NCI-H510A treated with DMSO at 0.1 percent for 48 hours (cell line): ENCODE measurements around the gene IGSF3.
"Not testable (repeated sequence)": the region's sequence is repeated elsewhere in the genome, so short reads cannot be mapped to it uniquely, and the experiment has no call there.

Experiments
- DNase-seq: peaks from one replicate; lab custom pipeline; 2025; lab: John Stamatoyannopoulos, UW

The IGSF3 gene

DNA sequence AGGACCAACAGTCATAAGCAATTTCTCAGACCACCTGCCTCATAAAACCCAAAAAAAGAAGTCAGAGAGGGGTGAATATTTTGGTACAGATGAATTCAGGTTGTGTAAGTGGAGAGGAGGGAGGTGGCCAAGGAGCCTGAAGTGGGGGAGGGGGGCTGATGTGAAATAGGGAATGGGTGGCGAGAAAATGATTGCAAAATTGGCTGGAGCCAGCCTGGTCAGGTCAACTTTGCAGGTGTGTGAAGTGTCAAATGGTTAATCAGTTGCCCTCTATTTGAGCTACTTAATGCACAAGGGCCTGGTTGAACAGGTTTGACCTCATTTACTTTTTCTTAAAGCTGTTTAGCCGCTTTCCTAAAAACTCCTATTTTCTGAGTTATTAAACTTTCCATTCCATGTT, 38.1 kb downstream of the IGSF3 start:
- DNase-seq, result not testable (repeated sequence)

DNA sequence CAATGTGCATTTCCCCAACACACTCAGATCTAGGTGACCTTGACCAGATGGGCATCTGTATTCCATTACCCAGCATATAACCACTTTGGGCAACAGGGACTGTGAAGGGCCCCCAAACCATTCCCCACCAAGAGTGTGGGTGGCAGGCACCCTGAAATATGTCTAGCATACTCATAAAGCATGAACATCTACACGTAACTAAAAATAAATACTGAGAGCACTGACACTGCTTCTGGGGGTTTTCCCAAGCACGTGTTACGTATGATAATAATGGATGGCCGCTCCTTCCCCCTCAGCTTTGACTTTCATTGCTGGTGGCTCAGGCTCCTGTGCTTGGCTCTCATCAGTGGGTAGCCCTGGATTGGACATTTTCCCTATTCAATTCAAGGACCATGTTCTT, 39.1 kb downstream of the IGSF3 start:
- no peak for DNase-seq

DNA sequence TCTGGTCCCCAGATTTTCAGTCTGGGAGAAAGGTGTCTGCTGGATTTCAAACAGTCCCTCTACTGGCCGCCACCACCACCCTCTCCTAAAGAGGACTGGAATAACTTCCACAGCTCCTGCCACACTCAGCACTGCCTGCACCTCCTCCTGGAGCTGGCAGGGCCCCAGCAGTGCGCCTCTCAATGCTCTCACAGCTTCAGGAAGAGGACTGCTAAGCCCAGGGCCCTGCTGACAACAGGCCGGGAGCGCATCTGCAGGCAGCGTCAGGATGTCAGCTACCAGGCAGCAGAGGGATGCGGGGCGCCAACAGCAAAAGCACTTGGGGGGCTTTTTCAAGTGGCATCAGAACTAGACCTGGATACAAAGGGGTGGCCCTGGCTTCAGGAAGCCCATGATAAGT, 40.2 kb downstream of the IGSF3 start:
- DNase-seq, result peak; percentile 34

DNA sequence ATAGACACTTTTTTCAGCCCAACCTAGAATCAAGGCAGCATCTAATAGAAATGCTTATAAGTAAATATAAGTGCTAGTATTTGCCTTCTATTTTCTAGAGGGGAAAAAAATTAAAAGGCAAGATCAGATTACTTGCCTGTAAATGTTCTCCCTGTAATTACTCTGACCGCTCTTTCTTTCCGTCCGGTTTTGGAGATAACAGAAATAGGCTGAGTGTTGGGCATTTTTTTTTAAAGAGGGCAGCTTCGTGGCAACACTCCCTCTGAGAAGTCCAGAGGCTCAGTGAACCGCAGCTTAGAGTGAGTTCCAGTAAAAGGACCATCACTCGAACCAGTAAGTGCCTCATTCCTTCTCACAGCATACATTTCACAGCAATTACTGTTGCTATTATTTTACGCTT, 40.6 kb downstream of the IGSF3 start:
- not testable (repeated sequence) for DNase-seq

DNA sequence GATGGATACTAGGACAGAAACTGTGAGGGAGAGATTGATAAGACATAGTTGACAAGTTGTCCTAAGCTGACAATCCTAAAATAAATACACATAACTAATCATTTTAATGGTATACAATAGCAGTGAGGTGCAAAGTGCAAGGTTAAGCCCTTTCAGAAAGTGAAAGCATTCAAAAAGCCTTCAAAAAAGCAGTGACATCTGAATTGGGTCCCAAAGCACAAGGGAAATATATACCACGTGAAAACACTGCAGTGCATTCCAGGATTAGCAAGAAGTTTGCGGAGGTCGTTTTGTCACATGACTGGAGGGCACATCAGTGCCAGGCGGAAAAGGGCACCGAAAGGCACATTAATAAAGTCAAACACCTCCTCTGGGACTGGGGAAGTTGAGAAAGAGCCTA, 42.4 kb downstream of the IGSF3 start:
- not testable (repeated sequence) for DNase-seq

DNA sequence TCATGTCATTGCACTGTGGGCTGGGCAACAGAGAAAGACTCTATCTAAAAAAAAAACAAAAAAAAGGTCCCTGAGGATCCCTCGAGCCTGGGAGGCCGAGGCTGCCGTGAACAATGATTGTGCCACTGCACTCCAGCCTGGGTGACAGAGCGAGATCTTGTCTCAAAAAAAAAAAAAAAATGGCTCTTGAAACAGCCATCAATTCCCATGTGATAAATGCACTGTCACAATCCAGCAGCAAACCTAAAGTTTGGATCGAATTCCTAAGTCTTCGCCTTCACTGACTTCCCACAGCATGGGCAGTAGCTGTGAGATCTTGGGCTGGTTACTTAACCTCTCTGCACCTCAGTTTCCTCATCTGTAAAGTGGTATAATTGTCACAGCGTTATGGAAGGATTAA, 43.5 kb downstream of the IGSF3 start:
- DNase-seq, result no peak

DNA sequence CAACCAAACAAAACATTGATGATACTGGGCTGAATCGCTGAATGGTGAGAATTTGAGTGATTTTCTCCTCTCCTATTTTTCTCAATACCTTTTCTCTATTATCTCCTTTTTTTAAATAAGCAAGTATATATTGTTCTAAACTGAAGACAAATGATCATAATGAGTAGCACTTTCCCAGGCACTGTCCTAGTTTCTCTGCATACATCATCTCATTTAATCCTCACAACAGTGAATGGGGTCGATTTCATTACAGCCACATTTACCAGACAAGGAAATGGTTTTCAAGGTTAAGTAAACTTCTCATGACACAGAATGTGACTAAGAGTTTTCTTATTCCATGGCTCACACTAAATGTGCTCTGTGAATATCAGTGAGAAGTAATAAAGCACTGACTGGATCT, 45.0 kb downstream of the IGSF3 start:
- DNase-seq, result not testable (repeated sequence)

DNA sequence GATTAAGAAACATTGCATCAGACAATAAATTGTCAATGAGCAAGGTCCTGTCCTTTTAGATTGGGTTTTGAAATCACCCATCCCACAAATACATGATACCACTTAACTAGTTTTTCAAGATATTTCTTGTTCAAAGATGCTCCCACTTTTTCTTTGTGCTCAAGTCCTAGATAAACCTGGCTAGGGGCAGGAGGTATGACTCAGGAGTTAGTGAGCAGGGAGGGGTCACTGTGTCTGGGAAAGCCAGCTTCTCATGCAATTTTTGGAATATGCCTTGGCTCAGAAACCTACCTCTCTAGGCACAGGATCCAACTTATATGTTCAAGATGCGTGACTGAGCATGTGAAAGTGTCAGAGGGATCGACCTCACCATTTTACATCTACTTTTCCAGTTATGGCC, 45.8 kb downstream of the IGSF3 start:
- DNase-seq, result not testable (repeated sequence)

DNA sequence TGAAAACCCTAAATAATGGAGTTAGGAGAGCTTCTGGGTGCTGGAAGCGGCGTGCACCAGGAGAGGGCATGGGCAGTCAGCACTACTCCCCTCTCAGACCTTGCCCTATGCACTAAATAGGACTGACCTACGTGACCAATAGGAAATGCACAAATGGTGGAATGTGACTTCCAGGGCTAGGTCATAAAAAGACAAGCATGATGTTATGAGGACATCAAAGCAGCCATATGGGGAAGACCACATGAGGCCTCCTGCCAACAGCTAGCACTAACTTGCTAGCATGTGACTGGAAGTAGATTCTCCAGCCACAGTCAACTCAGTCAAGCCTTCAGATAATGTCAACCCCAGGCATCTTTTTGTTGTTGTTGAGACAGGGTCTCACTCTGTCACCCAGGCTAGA, 47.1 kb downstream of the IGSF3 start:
- DNase-seq, result not testable (repeated sequence)

DNA sequence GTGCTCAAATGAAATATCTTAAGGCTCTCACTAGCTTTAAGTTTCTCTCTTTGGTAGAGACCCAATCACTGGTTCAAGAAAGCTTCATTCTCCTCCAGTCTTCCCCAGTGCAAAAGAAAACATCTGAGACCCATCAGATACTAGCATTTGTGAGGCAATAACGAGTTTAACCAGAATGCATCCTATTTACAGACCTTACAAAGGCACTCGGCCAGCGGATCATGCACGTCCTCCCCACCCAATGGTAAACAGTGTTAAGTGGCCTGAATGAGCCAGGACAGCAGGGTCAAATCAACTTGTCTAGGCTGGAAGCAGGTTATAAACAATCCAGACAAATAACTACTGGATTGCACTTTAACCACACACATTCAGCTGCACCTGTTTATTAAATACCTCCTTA, 48.4 kb downstream of the IGSF3 start:
- DNase-seq, result peak; percentile 50

DNA sequence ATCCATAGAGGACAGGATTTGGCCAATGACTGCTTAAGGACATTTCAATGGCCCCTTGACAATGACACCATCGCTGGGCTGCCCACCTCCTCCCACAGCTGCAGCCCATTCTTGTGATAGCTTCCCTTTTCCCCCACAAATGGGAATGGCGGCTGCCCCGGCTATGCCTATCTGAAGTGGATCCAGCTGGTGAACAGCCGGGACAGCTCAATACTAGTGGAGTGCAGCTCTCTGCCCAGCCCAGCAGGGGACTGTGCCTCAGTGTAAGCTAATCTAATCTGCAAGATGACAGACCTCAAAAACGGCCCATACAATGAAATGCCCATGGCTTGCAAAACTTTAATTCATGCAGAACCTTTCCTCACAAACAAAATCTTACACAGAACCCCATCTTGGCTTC, 49.7 kb downstream of the IGSF3 start:
- DNase-seq, result not testable (repeated sequence)

DNA sequence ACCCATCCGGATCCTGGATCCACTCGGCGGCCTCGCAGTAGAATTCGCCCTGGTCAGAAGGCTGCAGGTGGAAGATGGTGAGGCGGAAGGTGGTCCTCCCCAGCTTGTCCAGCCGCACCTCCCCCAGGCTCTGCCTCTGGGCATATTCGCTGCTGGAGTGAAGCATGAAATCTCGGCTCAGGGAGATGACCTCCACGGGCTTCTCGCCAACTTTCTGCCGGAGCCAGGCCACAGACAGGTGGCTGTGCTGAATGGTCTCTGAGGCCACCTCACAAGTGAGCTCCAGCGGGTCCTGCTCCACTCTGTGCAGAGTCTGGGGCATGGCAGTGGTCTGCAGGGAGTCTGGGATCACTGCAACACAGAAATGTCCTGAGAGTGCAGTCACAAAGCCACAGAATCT, 53.7 kb downstream of the IGSF3 start:
- not testable (repeated sequence) for DNase-seq

DNA sequence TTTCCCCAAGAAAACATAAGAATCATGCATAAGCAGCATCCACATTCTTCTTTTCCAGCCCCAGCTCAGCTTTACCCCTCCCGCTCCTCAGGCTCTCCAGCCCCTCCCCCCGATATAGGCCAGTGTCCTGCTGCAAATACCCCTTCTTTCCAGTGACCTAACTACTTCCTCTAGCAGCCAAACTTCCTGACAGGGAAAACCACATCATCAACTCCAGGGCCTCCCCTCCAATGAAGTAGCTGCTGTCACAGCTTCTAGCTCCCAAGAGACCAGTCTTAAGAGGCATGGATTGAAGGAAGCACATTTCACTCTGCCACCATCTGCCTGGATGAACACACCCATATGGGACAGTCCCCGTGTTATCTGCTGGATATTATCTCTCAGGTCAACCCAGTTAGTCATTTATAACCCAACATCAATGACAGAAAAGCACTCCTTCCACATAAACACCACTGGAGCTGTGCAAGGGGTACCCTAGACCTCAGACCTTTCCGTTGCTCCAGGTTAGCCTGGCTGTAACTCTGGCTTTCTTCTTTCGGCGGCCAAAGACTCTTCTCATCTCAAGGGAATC, 57.6 kb downstream of the IGSF3 start:
- DNase-seq, result not testable (repeated sequence)

DNA sequence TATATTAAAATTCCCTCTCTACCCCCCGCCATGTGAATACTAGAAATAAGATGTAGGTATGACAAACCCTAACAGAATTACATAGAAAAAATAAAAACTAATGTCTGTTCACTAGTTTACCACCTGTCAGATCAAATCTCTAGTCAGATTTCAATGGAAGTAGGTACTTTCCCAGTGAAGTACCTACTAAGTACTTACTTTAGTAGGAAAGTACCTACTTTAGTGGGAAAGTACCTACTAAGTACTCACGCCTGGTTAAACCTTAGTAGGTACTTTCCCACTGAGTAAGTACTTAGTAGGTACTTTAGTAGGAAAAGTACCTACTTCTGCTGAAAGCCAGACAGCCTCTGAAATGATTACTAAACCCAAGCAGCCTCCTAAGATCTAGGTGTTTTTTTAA, 58.7 kb downstream of the IGSF3 start:
- not testable (repeated sequence) for DNase-seq

DNA sequence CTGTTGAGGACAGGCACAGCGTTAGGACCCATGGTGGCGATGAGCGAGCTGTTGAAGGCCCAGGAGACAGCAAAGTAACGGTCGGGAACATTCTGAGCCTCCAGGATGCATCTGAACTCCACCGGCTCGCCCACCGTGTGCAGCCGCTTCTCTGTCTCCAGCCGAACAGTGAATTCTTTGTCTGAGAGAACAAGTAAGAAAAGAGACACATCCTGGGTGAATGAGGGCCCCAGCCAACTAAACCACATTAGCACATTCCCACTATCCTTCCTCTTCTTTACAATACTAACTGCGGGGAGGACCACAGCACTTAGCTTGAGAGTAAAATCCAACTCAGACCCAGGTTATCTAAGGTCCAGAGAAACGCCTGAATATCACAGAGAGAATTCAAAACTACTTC, 59.4 kb downstream of the IGSF3 start:
- not testable (repeated sequence) for DNase-seq

DNA sequence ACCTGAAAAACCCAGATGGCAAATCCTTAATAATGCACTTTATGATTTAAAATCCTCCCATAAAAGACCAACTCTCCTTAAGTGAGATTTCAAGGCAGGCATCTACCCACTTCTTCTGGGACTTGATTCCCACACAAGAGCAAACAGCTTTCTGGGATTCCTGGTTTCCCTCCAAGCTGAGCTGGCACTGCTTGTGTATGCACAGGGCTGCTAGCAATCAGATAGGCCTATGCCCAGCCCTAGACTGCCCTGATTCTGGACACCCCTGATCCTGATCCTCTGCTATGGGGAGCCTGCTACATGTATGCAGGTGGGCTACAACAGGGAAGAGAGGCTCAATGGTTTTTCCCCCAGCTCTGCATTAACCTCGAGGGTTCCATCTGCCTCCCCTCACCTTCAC, 60.1 kb downstream of the IGSF3 start:
- DNase-seq, result not testable (repeated sequence)

DNA sequence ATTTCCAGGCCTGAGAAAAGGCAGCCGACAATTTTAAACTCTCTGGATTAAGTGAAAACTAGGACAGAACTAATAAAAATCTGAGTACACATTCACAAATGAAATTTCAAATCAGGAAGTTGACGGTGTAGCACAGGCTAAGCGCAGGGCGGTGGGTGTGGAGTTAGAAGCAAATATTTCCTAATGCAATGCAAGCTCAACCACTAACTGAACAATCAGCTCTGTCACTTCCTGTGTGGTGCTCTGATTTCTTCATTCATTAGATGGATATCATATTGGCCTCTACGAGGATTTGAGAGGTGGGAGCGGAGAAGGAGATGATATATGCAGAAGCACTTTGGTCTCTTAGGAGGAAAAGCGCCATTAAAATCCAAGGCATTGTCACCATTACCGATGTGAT, 61.5 kb downstream of the IGSF3 start:
- DNase-seq, result not testable (repeated sequence)

DNA sequence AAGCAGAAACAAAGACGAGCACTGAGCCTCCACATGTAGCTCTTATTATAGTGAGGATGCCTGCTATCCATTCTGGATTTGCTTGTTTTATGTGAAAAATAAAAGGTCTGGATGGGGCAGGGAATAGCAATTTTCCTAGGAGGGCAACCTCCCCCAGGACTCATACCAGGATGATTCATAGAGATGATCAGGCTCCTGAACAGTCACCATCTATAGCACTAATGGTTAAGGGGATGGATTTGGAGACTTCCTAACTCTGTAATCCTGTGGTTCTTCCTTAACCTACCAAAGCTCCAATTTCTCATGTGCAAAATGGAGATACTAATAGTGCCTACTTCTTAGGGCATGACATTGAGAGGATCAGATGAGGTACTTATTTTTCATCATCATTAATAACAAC, 62.2 kb downstream of the IGSF3 start:
- DNase-seq, result no peak

DNA sequence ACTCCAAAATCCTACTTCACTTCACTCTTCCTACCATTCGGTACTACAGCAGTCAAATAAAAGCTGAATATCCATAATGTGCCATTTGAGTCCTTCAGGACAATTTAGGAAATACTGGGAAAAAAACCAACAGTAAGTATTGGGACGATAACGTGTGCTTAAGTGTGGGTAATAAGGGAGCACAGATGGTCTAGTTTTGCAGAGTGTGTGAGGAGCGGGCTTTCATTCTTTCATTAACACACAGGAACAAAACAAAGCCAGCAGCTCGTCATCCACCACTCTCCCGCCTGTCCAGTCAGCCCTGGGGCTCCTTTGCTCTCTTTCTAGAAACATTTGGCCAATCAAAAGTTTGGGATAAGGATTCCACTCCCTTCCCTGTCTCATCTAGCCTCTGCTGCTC, 63.1 kb downstream of the IGSF3 start:
- DNase-seq, result not testable (repeated sequence)

DNA sequence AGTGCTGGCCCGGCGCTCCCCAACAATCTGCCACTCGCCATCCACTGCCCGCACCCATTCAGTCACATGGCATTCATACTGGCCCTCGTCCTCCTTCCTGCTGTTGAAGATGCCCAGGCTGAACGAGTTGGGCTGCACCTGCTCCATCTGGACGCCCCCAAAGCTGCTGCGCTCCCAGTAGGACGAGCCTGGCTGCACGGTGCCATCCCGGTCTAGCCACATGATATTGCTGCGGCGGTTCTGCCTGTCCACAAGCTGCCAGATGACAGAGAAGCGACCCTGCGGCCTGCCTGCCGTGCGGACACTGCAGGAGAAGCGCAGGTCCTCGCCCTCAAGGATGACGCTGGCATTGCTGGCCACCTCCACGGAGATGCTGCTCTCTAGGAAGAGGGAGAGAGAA, 63.9 kb downstream of the IGSF3 start:
- not testable (repeated sequence) for DNase-seq

DNA sequence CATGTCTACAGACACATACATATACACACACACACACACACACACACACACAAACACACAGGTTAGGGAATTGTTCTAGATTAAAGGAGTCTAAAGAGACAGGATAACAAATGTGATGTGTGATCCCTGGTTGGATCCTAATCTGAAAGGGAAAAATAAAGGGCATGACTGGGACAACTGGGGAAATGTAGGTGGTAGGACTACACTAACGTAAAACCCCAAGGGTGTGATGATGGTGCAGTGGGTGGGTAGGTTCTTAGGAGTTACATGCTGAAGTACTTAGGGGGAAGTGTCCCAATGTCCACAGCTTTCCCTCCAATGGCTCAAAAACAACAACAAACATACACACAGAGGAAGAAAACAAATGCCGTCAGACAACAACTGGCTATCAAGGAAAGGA, 68.2 kb downstream of the IGSF3 start:
- DNase-seq, result not testable (repeated sequence)

DNA sequence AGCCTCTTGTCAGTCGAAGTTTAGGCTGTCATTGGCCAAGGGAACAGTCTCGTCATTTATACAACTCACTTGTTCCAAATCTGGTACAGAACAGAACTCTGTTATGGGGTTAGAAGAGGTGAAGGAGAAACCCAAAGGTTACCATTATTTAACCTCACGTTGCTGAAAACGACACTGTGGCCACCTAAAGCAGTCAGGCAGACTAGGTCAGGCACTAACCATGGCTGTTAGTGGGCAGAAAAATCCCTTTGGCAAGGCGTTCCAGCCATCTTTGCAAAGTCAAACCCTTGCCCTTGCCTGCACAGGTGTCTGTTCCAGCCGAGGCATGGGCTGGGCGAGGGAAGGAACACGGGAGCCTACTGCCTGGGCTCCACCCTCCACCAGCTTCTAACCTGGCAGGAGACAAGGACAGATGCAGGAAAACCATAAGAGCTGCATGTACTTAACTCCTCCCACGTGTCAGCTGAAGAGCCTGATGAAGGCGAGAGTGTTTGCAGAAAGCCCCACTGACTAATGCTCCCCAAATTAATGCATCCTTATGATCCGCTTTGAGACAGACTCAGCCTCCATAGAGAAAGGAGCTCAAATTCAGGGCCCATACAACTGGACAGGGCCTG, 69.0 kb downstream of the IGSF3 start:
- DNase-seq, result peak; percentile 16

DNA sequence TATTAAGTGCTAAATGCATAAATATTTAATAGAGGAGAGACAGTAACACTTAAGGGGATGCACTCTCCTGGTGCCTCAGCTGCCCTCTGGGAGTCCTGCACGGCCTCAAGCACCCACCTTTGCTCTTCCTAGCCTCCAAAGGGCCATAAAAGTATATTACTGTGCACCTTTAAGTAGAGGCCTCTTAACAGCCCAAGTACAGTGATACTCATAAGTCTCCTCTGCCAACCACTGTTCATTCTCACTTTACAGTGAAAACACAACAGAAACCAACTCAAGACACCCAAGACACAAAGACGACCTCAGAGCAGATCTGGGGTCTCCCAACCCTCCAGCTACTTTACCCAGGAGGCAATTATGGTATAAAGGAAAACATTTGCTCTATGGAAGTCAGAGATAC, 70.1 kb downstream of the IGSF3 start:
- DNase-seq, result not testable (repeated sequence)

DNA sequence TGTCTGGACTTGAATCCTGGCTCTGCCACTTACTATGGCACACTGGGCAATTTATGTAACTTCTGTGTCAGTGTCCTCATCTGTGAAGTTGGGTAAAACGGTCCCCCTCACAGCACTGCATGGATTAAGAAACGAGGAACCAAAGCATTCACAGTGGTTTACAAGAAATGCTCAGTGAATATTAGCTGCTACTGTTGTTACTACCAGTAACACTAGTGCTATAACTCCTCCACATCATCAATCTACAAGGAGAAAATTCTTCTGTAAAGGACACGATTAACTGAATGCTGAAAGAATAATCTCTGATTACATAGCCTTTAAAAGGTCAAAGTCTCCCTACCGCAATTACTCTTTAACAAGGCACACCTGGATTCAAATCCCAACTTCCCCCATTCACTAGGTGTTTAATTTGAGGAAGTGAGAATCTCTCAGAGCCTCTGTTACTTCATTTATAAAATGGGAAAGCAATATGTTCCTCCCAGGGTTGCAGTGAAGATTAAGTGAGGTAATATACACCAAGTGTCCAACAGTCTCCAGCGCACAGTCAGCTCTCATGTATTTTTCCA, 70.7 kb downstream of the IGSF3 start:
- DNase-seq, result not testable (repeated sequence)
